Measurements from ENCODE around the gene PRR14L. TPM values are rescaled to one million over a fixed set of nuclear protein-coding genes. Genes with fewer than 3 reads are reported as not detected.

PRR14L gene
- total RNA-seq, 4 donors from 2014 or later = 7.1 to 62.2 (median 22.9) TPM

GRCh38 chr22:31647523-31648320, 102.2 kb downstream of the PRR14L start:
- no peaks in the 10 kb centered on the region for H3K9me3 ChIP-seq
- no peaks in the 10 kb centered on the region for H3K36me3 ChIP-seq
- no peaks in the 10 kb centered on the region for H3K4me1 ChIP-seq
- peak overlapping the region in 1 of 2 donors; percentile 65 for H3K27ac ChIP-seq
- DNase-seq = no peak
- H3K27me3 ChIP-seq = no peaks in the 10 kb centered on the region
- no peak for TF ChIP-seq POLR2A (IDR thresholded peaks at IDR 0.05)
- no peak for TF ChIP-seq CTCF (IDR thresholded peaks at IDR 0.05)
- intact Hi-C loops (cut with DNase I; ENCODE audit: low total_unique reads) = no loop called here
- H3K4me3 ChIP-seq = no peak overlapping the region

- H3K27me3 ChIP-seq = no peaks in the 10 kb centered on the region
- intact Hi-C loops (cut with DNase I; ENCODE audit: low total_unique reads) = no loop called here
- no peaks in the 10 kb centered on the region for H3K4me1 ChIP-seq
- peak overlapping the region; percentile 65 to 66 for H3K27ac ChIP-seq
- H3K4me3 ChIP-seq = no peak overlapping the region
- no peak for DNase-seq
- no peak for TF ChIP-seq CTCF (IDR thresholded peaks at IDR 0.05)
- no peak for TF ChIP-seq POLR2A (IDR thresholded peaks at IDR 0.05)
- no peaks in the 10 kb centered on the region for H3K9me3 ChIP-seq
- no peaks in the 10 kb centered on the region for H3K36me3 ChIP-seq
Observed at GRCh38 chr22:31647066-31647465, 102.9 kb downstream of the PRR14L start.

- intact Hi-C loops (cut with DNase I; ENCODE audit: low total_unique reads) = no loop called here
- peak overlapping the region; percentile 65 to 66 for H3K27ac ChIP-seq
Observed at GRCh38 chr22:31646186-31647019, 103.5 kb downstream of the PRR14L start.

GRCh38 chr22:31639436-31640039, 110.4 kb downstream of the PRR14L start:
- Histone ChIP-seq H3K27ac (no peak overlapping the region), H3K9me3 (no peaks in the 10 kb centered on the region), H3K27me3 (no peaks in the 10 kb centered on the region), H3K4me1 (no peaks in the 10 kb centered on the region), H3K36me3 (no peaks in the 10 kb centered on the region), H3K4me3 (no peak overlapping the region)
- TF ChIP-seq POLR2A (IDR thresholded peaks at IDR 0.05) = no peak
- TF ChIP-seq CTCF (IDR thresholded peaks at IDR 0.05) = no peak
- intact Hi-C loops (cut with DNase I; ENCODE audit: low total_unique reads) = no loop called here
- DNase-seq = no peak

More at GRCh38 chr22:31646186-31647019, 103.5 kb downstream of the PRR14L start:
- no peaks in the 10 kb centered on the region for H3K27me3 ChIP-seq
- DNase-seq = peak in 1 of 2 donors; percentile 47
- no peak for TF ChIP-seq POLR2A (IDR thresholded peaks at IDR 0.05)
- no peak for TF ChIP-seq CTCF (IDR thresholded peaks at IDR 0.05)
- no peak overlapping the region for H3K4me3 ChIP-seq
- no peaks in the 10 kb centered on the region for H3K9me3 ChIP-seq
- no peaks in the 10 kb centered on the region for H3K36me3 ChIP-seq
- no peaks in the 10 kb centered on the region for H3K4me1 ChIP-seq
